OCI-LY3 (cell line): ENCODE measurements around the gene PTPRN2.

Source experiments
- H2AFZ ChIP-seq: fragments of 200-600, 300-600 bp; shearing (Covaris generic); 2 replicates; pipeline ENCODE4 v1.6.0; 2014; ENCODE audit warnings: antibody characterized with exemption, low read depth, low read length
- H3K27ac ChIP-seq: fragments of 200-600, 300-600 bp; sonication (generic); 2 replicates; pipeline ENCODE4 v1.5.1; 2014; ENCODE audit warnings: mild to moderate bottlenecking, low read length, moderate library complexity, mixed read lengths
- H3K27me3 ChIP-seq: fragments of 200-600, 300-600 bp; sonication (generic); 2 replicates; pipeline ENCODE4 v1.6.1; 2014; ENCODE audit warnings: low read depth, low read length, mixed read lengths
- H3K36me3 ChIP-seq: fragments of 200-600, 300-600 bp; sonication (generic); replicated peaks from 2 replicates; pipeline ENCODE3; 2014; ENCODE audit warnings: low read depth, low read length, mixed read lengths
- H3K4me1 ChIP-seq: fragments of 300-600, 200-600 bp; sonication (generic); 2 replicates; pipeline ENCODE4 v1.6.1; 2014; ENCODE audit warnings: low read length, mixed read lengths
- H3K4me2 ChIP-seq: fragments of 200-600, 300-600 bp; sonication (generic); 2 replicates; pipeline ENCODE4 v1.6.1; 2014; ENCODE audit warnings: low read length, mixed read lengths
- H3K4me3 ChIP-seq: fragments of 300-600, 200-600 bp; sonication (generic); 2 replicates; pipeline ENCODE4 v1.5.1; 2014; ENCODE audit warnings: antibody characterized with exemption, mild to moderate bottlenecking, low read length, moderate library complexity
- H3K79me2 ChIP-seq: fragments of 300-600, 200-600 bp; shearing (Covaris generic); 2 replicates; pipeline ENCODE4 v1.6.1; 2014; ENCODE audit warnings: mild to moderate bottlenecking, low read length, mixed read lengths
- H3K9ac ChIP-seq: fragments of 300-600, 200-600 bp; shearing (Covaris generic); 2 replicates; pipeline ENCODE4 v1.6.0; 2014; ENCODE audit warnings: mild to moderate bottlenecking, low read length, moderate library complexity
- H3K9me3 ChIP-seq: fragments of 200-600, 300-600 bp; shearing (Covaris generic); 2 replicates; pipeline ENCODE4 v1.6.1; 2014; ENCODE audit warnings: low read length, mixed read lengths; ENCODE audit not compliant: insufficient read depth
- H4K20me1 ChIP-seq: fragments of 200-600, 300-600 bp; sonication (generic); 2 replicates; pipeline ENCODE4 v1.6.1; 2016; ENCODE audit warnings: low read length, mixed read lengths; ENCODE audit not compliant: insufficient read depth
- EZH2phosphoT487 ChIP-seq: fragments of 200-600 bp; shearing (Covaris generic); IDR thresholded peaks from 2 replicates; pipeline ENCODE4 v1.6.1; 2018; ENCODE audit warnings: antibody characterized with exemption, mixed run types, low read depth
- TF ChIP-seq, protein P1 (sequence below): fragments of 200-600, 300-600 bp; sonication (generic); IDR thresholded peaks from 2 replicates; pipeline ENCODE4 v1.5.1; 2014; ENCODE audit warnings: antibody characterized with exemption, low read length, low read depth

PTPRN2 gene

GRCh38 chr7:158009886-158010285 is 577.7 kb downstream of the PTPRN2 start:
- Histone ChIP-seq H3K36me3 (no peaks in the 10 kb centered on the region), H3K79me2 (no peaks in the 10 kb centered on the region), H3K27me3 (no peaks in the 10 kb centered on the region), H3K4me1 (no peaks in the 10 kb centered on the region), H2AFZ (no peak overlapping the region), H3K4me2 (no peak overlapping the region), H3K27ac (no peak overlapping the region), H3K9ac (no peak overlapping the region), H4K20me1 (no peaks in the 10 kb centered on the region), H3K4me3 (no peak overlapping the region), H3K9me3 (no peaks in the 10 kb centered on the region)
- TF ChIP-seq, protein P1, sequence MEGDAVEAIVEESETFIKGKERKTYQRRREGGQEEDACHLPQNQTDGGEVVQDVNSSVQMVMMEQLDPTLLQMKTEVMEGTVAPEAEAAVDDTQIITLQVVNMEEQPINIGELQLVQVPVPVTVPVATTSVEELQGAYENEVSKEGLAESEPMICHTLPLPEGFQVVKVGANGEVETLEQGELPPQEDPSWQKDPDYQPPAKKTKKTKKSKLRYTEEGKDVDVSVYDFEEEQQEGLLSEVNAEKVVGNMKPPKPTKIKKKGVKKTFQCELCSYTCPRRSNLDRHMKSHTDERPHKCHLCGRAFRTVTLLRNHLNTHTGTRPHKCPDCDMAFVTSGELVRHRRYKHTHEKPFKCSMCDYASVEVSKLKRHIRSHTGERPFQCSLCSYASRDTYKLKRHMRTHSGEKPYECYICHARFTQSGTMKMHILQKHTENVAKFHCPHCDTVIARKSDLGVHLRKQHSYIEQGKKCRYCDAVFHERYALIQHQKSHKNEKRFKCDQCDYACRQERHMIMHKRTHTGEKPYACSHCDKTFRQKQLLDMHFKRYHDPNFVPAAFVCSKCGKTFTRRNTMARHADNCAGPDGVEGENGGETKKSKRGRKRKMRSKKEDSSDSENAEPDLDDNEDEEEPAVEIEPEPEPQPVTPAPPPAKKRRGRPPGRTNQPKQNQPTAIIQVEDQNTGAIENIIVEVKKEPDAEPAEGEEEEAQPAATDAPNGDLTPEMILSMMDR, result no peak
- TF ChIP-seq EZH2phosphoT487, result no peak

DNA sequence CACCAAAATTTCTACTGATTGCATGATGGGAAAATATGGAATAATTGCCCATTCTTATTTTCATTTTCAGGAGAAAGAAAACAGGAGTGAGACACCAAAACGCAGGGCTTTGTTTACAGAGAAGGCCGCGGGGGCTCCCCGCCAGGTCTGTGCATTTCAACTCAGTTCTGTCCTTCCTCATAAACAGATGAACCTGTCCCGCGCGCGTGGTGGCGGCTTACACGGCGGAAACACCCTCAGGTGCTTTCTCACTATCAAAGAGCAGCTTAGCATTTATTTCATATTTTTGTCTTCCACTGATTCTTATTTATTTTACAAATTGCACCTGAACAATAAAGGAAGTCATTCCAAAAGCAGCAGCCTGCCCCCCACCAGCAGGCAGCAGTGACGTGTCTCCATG is 579.4 kb downstream of the PTPRN2 start:
- no peak overlapping the region for H3K27ac ChIP-seq
- no peaks in the 10 kb centered on the region for H3K4me1 ChIP-seq
- no peak overlapping the region for H3K4me2 ChIP-seq
- no peaks in the 10 kb centered on the region for H3K9me3 ChIP-seq
- H2AFZ ChIP-seq, result no peak overlapping the region
- no peaks in the 10 kb centered on the region for H3K27me3 ChIP-seq
- H3K9ac ChIP-seq, result no peak overlapping the region
- no peak overlapping the region for H3K4me3 ChIP-seq
- H3K36me3 ChIP-seq, result no peaks in the 10 kb centered on the region
- H4K20me1 ChIP-seq, result no peaks in the 10 kb centered on the region
- no peaks in the 10 kb centered on the region for H3K79me2 ChIP-seq
- no peak for TF ChIP-seq EZH2phosphoT487
- TF ChIP-seq, protein P1, result no peak

GRCh38 chr7:158007697-158008257 is 579.8 kb downstream of the PTPRN2 start:
- H4K20me1 ChIP-seq, result no peaks in the 10 kb centered on the region
- H3K4me1 ChIP-seq, result no peaks in the 10 kb centered on the region
- no peaks in the 10 kb centered on the region for H3K36me3 ChIP-seq
- H3K9me3 ChIP-seq, result no peaks in the 10 kb centered on the region
- no peak overlapping the region for H2AFZ ChIP-seq
- H3K4me2 ChIP-seq, result no peak overlapping the region
- H3K27me3 ChIP-seq, result no peaks in the 10 kb centered on the region
- no peak overlapping the region for H3K9ac ChIP-seq
- H3K79me2 ChIP-seq, result no peaks in the 10 kb centered on the region
- no peak overlapping the region for H3K4me3 ChIP-seq
- no peak overlapping the region for H3K27ac ChIP-seq
- no peak for TF ChIP-seq EZH2phosphoT487
- TF ChIP-seq, protein P1, result no peak

DNA sequence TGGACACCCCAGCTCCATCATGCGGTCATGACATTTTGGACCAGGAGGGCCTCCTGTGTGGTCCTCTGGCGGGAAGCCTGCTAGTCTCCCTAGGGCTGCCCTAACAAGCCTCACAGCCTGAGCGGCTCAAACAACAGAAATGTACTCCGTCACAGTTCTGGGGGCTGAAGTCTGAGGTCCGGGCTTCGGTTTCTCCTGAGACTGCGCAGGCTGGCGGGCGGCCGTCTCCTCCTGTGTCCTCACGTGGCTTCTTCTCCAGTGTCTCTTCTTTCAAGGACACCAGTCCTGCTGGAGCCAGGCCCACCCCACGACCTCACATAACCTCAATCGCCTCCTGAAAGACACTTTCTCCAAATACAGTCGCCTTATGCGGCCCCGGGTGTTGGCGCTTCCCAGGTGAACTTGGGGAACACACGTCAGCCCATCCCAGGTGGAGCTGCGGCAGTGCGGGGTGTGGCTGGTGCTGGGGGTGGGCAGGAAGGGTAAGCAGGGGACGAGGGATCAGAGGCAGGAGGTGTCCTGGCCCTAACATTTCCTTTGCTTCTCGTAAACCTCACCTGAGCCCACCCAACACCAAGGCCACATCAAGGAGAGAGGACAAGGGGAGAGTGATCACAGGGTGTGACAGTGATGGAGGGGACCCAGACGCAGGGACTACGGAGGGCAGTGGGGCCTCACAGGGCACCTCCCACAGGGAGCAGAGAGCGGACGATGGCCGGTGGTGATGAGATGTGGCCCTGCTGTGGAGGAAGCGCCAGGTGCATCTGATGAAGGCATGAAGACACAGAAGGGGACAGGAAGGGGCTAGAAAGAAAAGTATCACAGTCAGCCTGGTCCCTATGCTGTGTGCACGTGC is 580.6 kb downstream of the PTPRN2 start:
- H3K9me3 ChIP-seq, result no peaks in the 10 kb centered on the region
- no peaks in the 10 kb centered on the region for H3K79me2 ChIP-seq
- no peaks in the 10 kb centered on the region for H3K36me3 ChIP-seq
- H3K9ac ChIP-seq, result no peak overlapping the region
- H3K27ac ChIP-seq, result no peak overlapping the region
- no peak overlapping the region for H3K4me2 ChIP-seq
- no peaks in the 10 kb centered on the region for H3K27me3 ChIP-seq
- no peaks in the 10 kb centered on the region for H4K20me1 ChIP-seq
- H2AFZ ChIP-seq, result no peak overlapping the region
- TF ChIP-seq EZH2phosphoT487, result no peak
- TF ChIP-seq, protein P1, result no peak
- H3K4me1 ChIP-seq, result no peaks in the 10 kb centered on the region
- H3K4me3 ChIP-seq, result no peak overlapping the region
